SK-N-MC (cell line): ENCODE data around the gene NUDCD2.

Source experiments
- DNase-seq: peaks from one replicate; pipeline ENCODE4 v3.0.0-alpha.2; 2011; ENCODE audit warnings: low read depth, low spot score
- H3K27ac ChIP-seq: fragments of 200-600 bp; sonication (generic); 2 replicates; pipeline ENCODE4 v1.5.1; 2016; ENCODE audit warnings: mixed run types
- H3K36me3 ChIP-seq: fragments of 200-600 bp; sonication (generic); 2 replicates; pipeline ENCODE4 v1.6.1; 2017; ENCODE audit warnings: antibody characterized with exemption, low read length, mixed read lengths; ENCODE audit not compliant: insufficient read depth
- H3K4me3 ChIP-seq: fragments of 200-600 bp; sonication (generic); 2 replicates; pipeline ENCODE4 v1.5.1; 2016
- H3K9ac ChIP-seq: fragments of 200-600 bp; sonication (generic); 2 replicates; pipeline ENCODE4 v1.8.0; 2017; ENCODE audit warnings: mixed run types, mixed read lengths; ENCODE audit not compliant: insufficient read length
- H3K9me3 ChIP-seq: fragments of 200-600 bp; sonication (generic); 2 replicates; pipeline ENCODE4 v1.6.1; 2017; ENCODE audit warnings: low read depth, mild to moderate bottlenecking, antibody characterized with exemption, low read length, moderate library complexity, mixed read lengths
- EZH2 ChIP-seq: fragments of 200-600 bp; sonication (generic); IDR thresholded peaks from one replicate; pipeline ENCODE4 v1.6.1; 2017; ENCODE audit warnings: antibody characterized with exemption
- FOXP2 ChIP-seq: optimal IDR thresholded peaks from 2 replicates; pipeline ENCODE3; 2011; ENCODE audit warnings: mild to moderate bottlenecking, moderate library complexity; ENCODE audit not compliant: insufficient read depth; ENCODE audit errors: extremely low read length, control extremely low read depth
- POLR2AphosphoS5 ChIP-seq: IDR thresholded peaks from 2 replicates; pipeline ENCODE4 v1.6.1; 2012; ENCODE audit warnings: mild to moderate bottlenecking, low read depth, low read length, borderline replicate concordance

Gene NUDCD2

GRCh38 chr5:163478982-163479271 lies 19.0 kb upstream of the NUDCD2 start:
- H3K9ac ChIP-seq: no peak overlapping the region
- H3K36me3 ChIP-seq: peaks cover 80% of the 10 kb centered on the region
- H3K4me3 ChIP-seq: no peak overlapping the region
- H3K9me3 ChIP-seq: no peaks in the 10 kb centered on the region
- DNase-seq: no peak
- TF ChIP-seq EZH2: no peak
- TF ChIP-seq FOXP2: no peak
- TF ChIP-seq POLR2AphosphoS5: no peak
- no peak overlapping the region for H3K27ac ChIP-seq

DNA sequence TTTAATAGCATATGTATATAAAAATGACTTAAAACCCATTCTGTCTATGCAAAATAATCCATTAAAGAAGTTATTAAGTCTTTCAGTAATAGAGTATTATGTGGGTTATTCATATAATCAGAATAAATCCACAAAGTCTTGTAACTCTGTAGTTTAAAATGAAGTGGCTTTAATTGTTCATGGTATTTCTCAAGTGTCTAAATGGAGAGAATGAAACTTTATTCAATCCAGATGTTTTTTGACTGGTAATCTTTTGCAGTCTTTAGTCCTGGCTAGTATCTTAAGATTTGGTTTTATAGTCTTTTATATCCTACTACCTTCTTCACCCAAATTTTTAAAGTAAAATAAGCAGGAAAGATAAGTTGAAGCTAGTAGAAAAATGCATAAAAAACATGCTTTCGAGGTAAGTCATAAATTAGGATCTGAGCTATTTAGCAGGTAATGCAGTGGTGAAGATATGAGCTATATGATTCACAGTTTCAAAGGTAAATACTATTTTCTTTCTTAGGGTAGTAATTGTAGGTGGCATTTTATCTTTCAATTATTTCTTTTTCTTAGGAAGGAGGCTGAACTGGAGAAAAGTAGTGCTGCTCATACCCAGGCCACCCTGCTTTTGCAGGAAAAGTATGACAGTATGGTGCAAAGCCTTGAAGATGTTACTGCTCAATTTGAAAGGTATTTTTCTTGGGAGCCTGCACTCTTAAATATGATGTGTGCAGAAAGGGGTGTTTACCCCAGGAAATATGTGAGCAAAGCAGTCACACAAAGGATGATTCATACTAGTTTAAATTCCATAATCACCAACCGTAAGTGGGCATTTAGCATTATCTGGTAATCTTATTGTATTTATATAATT lies 18.5 kb upstream of the NUDCD2 start:
- DNase-seq: no peak
- H3K36me3 ChIP-seq: peaks cover 80% of the 10 kb centered on the region

DNA sequence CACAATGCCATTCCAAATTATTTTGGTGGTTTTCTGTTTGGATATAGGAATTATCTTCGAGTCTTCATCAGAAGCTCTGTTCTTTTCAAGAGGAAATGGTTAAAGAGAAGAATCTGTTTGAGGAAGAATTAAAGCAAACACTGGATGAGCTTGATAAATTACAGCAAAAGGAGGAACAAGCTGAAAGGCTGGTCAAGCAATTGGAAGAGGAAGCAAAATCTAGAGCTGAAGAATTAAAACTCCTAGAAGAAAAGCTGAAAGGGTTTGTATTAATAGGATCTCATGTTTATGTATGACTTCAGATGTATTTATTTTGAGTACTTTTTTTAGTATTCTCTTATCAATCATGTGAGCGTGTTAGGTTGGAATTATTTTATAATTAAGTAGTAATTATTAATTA lies 15.5 kb upstream of the NUDCD2 start:
- H3K9ac ChIP-seq: no peak overlapping the region
- peaks cover 83% of the 10 kb centered on the region for H3K36me3 ChIP-seq
- TF ChIP-seq FOXP2 (no peak), POLR2AphosphoS5 (no peak), EZH2 (no peak)
- H3K27ac ChIP-seq: no peak overlapping the region
- no peaks in the 10 kb centered on the region for H3K9me3 ChIP-seq
- DNase-seq: no peak
- no peak overlapping the region for H3K4me3 ChIP-seq

More for the DNA sequence above, 18.5 kb upstream of the NUDCD2 start:
- no peak overlapping the region for H3K4me3 ChIP-seq
- no peaks in the 10 kb centered on the region for H3K9me3 ChIP-seq
- H3K27ac ChIP-seq: peak overlapping the region; percentile 18; the same call in 1 of the 2 replicates
- H3K9ac ChIP-seq: peak overlapping the region; percentile 14
- TF ChIP-seq FOXP2 (no peak), POLR2AphosphoS5 (peak; percentile 32; the same call in 1 of the 2 replicates), EZH2 (no peak)

- no peak overlapping the region for H3K27ac ChIP-seq
- H3K9me3 ChIP-seq: no peaks in the 10 kb centered on the region
- TF ChIP-seq POLR2AphosphoS5 (no peak), EZH2 (no peak), FOXP2 (no peak)
- no peak overlapping the region for H3K4me3 ChIP-seq
- peaks cover 80% of the 10 kb centered on the region for H3K36me3 ChIP-seq
- no peak overlapping the region for H3K9ac ChIP-seq
- no peak for DNase-seq
Observed at GRCh38 chr5:163473635-163474243, 13.8 kb upstream of the NUDCD2 start.

DNA sequence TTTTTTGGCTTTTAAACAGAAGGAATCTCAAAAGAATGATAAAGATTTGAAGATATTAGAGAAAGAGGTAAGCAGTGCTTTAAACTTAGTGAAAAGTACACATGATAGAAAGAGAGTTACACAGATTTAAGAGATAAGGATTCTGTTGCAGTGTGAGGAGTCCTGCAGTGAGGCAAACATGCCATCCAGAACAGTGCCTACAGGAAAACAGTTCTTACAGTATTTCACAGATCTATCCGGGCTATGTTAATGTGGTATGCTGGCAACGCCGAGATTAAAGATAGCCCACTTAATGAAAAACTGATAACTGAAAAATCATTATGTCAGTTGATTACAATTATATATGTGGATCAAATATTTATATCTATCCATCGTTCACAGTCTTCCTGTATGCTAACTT lies 7.8 kb upstream of the NUDCD2 start:
- no peak overlapping the region for H3K4me3 ChIP-seq
- no peaks in the 10 kb centered on the region for H3K9me3 ChIP-seq
- H3K9ac ChIP-seq: no peak overlapping the region
- DNase-seq: no peak
- TF ChIP-seq POLR2AphosphoS5: no peak
- no peak for TF ChIP-seq EZH2
- TF ChIP-seq FOXP2: no peak
- peaks cover 64% of the 10 kb centered on the region for H3K36me3 ChIP-seq
- 0 out of 2 replicates have a peak overlapping the region, but pooled peaks have one; percentile 43 for H3K27ac ChIP-seq

- no peak for DNase-seq
- TF ChIP-seq EZH2: no peak
- TF ChIP-seq POLR2AphosphoS5: no peak
- TF ChIP-seq FOXP2: no peak
- no peak overlapping the region for H3K9ac ChIP-seq
- H3K36me3 ChIP-seq: peaks cover 23% of the 10 kb centered on the region
- no peaks in the 10 kb centered on the region for H3K9me3 ChIP-seq
- peak overlapping the region; percentile 60 for H3K27ac ChIP-seq
- no peak overlapping the region; the same call in 1 of the 2 replicates for H3K4me3 ChIP-seq
Observed at GRCh38 chr5:163463063-163463435, 3.1 kb upstream of the NUDCD2 start.

GRCh38 chr5:163460562-163461171 lies 765 bp upstream of the NUDCD2 start, which contains the start of gene HMMR:
Gene HMMR (plus strand): TSS chr5:163460632. CDS start chr5:163460693, 61 bp downstream.
- peaks cover 26% of the 10 kb centered on the region for H3K36me3 ChIP-seq
- H3K9me3 ChIP-seq: no peaks in the 10 kb centered on the region
- peak within 1 kb of the TSS; percentile 100 for H3K27ac ChIP-seq
- no peak for DNase-seq
- peak within 1 kb of the TSS; percentile 99 for H3K9ac ChIP-seq
- TF ChIP-seq FOXP2: no peak
- peak; percentile 78 for TF ChIP-seq POLR2AphosphoS5
- peak within 1 kb of the TSS; percentile 94 for H3K4me3 ChIP-seq

DNA sequence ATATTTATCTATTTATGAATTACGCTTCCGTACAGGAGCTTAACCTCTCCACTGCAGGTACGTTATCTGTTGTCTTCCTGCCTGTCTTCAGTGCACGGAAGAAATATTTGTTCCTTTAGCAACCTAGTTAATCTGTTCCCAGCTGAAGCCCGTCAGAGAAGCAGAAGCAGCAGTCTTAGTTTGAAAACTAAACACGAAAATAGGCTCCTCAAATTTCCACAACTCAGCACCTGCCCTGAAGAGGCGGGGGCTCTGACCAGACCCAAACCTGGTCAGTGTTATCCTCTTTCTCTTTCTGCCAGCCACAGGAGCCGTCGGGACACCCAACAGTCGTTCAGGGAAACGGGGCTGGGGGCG lies 462 bp downstream of the NUDCD2 start:
- TF ChIP-seq POLR2AphosphoS5 (no peak), FOXP2 (no peak)
- peak overlapping the region; percentile 99 for H3K9ac ChIP-seq
- peak overlapping the region; percentile 94 for H3K4me3 ChIP-seq
- H3K9me3 ChIP-seq: no peaks in the 10 kb centered on the region
- H3K36me3 ChIP-seq: peaks cover 31% of the 10 kb centered on the region
- H3K27ac ChIP-seq: peak overlapping the region; percentile 100
- DNase-seq: no peak
